GM10248 (cell line): ENCODE measurements around the gene STAU1.
"Not testable (repeated sequence)": the region's sequence is repeated elsewhere in the genome, so short reads cannot be mapped to it uniquely, and the experiment has no call there.

ENCODE experiments used
- CTCF ChIA-PET: fragments of 300-600 bp; sonication (Branson Sonifier 250); formaldehyde crosslinking; extraction: SDS; loops from one replicate; lab custom pipeline; 2021; ENCODE audit warnings: antibody characterized with exemption; lab: Yijun Ruan, JAX
- POLR2A ChIA-PET: fragments of 350-650 bp; sonication (Branson Sonifier 250); formaldehyde crosslinking; extraction: SDS; loops from one replicate; lab custom pipeline; 2020; ENCODE audit warnings: antibody characterized with exemption; lab: Yijun Ruan, JAX
- DNase-seq: peaks from one replicate; pipeline ENCODE4 v3.0.0; 2012; ENCODE audit errors: extremely low spot score
- TF ChIP-seq, protein P1 (sequence below): IDR thresholded peaks from 2 replicates; pipeline ENCODE4 v1.5.1; 2012; ENCODE audit warnings: mild to moderate bottlenecking, low read depth; ENCODE audit errors: extremely low read depth, missing control alignments, control extremely low read depth

STAU1 gene

DNA sequence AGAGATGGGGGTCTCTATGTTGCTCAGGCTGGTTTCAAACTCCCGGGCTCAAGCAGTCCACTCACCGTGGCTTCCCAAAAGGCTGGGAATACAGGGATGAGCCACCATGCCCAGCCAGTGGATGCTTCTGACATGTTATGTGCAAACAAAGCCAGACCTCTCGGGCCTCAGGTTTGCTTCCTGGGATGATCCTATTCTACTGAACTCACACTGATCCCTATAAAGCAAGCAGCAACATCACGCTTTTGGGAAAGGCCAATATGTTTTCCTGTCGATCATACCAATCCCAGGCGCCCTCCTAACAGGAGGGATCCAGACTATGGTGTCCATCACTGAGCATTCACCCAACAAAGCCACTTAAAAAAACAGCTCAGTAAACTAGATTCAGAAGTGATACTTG is 81.8 kb downstream of the STAU1 start:
- ChIA-PET CTCF (interaction anchor here (0.9 to 1.5 kb wide), 4 partner anchors 17 to 26 kb away, joined by 3 read pairs; no protein-coding TSS in a partner anchor), POLR2A (interaction anchor here (0.5 kb wide), 1 partner anchor 110 kb away, joined by 4 read pairs; no protein-coding TSS in a partner anchor)
- TF ChIP-seq, protein P1, sequence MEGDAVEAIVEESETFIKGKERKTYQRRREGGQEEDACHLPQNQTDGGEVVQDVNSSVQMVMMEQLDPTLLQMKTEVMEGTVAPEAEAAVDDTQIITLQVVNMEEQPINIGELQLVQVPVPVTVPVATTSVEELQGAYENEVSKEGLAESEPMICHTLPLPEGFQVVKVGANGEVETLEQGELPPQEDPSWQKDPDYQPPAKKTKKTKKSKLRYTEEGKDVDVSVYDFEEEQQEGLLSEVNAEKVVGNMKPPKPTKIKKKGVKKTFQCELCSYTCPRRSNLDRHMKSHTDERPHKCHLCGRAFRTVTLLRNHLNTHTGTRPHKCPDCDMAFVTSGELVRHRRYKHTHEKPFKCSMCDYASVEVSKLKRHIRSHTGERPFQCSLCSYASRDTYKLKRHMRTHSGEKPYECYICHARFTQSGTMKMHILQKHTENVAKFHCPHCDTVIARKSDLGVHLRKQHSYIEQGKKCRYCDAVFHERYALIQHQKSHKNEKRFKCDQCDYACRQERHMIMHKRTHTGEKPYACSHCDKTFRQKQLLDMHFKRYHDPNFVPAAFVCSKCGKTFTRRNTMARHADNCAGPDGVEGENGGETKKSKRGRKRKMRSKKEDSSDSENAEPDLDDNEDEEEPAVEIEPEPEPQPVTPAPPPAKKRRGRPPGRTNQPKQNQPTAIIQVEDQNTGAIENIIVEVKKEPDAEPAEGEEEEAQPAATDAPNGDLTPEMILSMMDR, result no peak
- DNase-seq, result no peak

DNA sequence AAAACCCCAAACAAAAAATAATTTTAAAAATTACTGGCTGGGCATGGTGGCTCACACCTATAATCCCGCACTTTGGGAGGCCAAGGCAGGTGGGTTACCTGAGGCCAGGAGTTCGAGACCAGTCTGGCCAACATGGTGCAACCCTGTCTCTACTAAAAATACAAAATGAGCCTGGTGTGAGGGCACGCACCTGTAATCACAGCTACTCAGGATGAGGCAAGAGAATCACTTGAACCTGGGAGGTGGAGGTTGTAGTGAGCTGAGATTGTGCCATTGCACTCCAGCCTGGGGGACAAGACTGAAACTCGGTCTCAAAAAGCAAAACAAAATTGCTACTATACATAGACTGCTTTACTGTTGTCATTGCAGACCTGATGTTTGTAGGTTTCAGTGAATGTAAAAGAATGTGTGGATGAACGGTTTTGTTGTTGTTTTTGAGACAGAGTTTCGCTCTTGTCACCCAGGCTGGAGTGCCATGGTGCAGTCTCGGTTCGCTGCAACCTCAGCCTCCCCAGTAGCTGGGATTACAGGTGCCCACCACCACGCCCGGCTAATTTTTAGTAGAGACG is 83.1 kb downstream of the STAU1 start:
- CTCF ChIA-PET, result interaction anchor here (1.0 to 1.5 kb wide), 5 partner anchors 14 to 113 kb away, joined by 3 to 4 read pairs (median 3); no protein-coding TSS in a partner anchor
- DNase-seq, result not testable (repeated sequence)
- POLR2A ChIA-PET, result interaction anchor here (0.6 kb wide), 1 partner anchor 136 kb away, joined by 4 read pairs; no protein-coding TSS in a partner anchor

DNA sequence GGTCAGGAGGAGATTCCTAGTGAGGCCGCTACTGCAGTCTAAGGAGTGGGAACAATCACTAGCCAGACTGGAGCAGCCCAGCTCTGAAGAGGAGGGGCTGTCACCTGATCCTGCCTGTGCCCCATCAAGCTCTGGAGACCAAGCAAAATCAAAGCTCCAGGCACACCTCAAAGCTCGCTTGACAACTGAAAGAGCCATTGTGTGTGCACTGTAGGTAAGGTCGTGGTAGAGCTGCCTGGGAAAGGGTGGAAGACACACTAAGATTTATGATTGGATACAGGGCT is 83.8 kb downstream of the STAU1 start:
- no peak for DNase-seq
- ChIA-PET POLR2A (interaction anchor here (0.5 kb wide), 1 partner anchor 21 kb away, joined by 5 read pairs; no protein-coding TSS in a partner anchor), CTCF (interaction anchor here (0.9 to 1.3 kb wide), 5 partner anchors 13 to 113 kb away, joined by 3 to 4 read pairs (median 3); no protein-coding TSS in a partner anchor)
- TF ChIP-seq, protein P1, result no peak

DNA sequence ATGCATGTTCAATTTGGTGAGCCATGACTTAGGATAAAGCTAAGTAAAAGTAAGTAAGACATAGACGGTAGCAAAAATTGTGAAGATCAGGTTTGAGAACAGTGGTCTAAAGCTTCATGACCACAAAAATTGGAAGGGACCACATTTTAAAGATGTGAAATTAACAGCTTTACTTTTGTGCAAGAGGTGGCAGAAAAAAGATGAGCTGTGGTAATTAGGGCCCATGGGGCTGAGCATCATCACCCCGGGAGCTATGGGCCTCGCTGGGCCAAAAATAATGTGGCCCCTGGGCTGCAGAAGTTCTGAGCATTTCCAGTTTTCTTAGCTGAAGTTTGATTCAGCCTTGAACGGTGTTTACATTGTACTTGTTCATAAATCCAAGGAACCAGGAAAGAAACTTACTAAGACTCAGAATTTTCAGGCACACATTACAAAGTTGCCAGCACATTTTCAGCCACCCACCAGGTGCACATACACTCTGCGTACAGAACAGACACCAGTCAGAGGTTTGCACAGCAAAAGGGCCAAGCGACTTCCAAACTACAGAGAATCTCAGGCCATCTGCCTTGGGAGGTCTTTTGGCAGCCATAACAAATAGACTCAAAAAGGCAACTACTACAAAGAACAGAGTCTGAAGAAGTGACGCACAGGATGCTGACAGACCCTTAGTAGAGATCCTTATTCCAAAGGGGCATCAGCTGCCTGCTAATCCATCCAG is 84.3 kb downstream of the STAU1 start:
- TF ChIP-seq, protein P1, result no peak
- ChIA-PET POLR2A (no interaction called here), CTCF (interaction anchor here (0.9 to 1.3 kb wide), 5 partner anchors 18 to 143 kb away, joined by 3 to 4 read pairs (median 3); no protein-coding TSS in a partner anchor)
- DNase-seq, result no peak

DNA sequence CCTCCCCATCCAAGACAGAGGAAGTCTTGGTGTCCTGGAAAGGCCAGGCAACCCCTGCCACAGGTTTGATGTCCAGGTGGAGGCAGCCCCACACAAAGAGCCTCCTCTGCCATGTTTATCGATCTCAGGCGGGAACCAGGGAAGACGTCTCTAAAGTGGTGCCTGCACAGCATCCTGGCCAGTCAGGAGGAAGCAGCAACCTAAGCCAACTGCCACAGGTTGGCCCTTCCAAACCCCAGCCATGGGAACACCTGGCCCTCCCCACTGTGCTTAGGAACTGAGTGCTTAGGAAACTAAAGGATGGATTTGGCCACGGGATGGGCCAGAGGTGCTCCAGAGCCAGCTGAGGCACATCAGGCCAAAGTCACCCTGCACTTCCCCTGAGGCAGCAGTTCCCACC is 85.1 kb downstream of the STAU1 start:
- POLR2A ChIA-PET, result no interaction called here
- no peak for DNase-seq
- TF ChIP-seq, protein P1, result no peak
- CTCF ChIA-PET, result interaction anchor here (0.9 to 1.2 kb wide), 3 partner anchors 37 to 144 kb away, joined by 3 read pairs; no protein-coding TSS in a partner anchor

DNA sequence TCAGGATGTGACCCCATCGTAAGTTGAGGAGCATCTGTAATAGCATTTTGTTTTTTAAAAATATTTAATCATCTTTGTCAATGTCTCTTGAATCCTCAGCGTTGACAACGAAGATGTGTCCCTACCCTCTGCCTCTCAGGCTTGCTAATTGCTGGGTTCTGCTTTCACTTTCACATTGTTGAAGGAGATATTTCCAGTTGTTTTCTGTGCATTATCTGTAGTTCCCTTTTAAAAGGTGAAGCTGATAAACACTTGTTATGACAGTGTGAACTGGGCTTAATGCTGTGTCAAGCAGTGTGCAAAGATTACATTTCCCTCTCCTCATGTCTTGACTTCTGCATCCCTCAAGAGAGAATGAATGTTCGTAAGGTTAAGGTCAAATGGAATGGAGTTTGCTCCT is 87.2 kb downstream of the STAU1 start:
- DNase-seq, result no peak
- ChIA-PET CTCF (interaction anchor here (0.9 to 1.6 kb wide), 5 partner anchors 21 to 443 kb away, joined by 3 to 4 read pairs (median 3); no protein-coding TSS in a partner anchor), POLR2A (no interaction called here)
- TF ChIP-seq, protein P1, result no peak

DNA sequence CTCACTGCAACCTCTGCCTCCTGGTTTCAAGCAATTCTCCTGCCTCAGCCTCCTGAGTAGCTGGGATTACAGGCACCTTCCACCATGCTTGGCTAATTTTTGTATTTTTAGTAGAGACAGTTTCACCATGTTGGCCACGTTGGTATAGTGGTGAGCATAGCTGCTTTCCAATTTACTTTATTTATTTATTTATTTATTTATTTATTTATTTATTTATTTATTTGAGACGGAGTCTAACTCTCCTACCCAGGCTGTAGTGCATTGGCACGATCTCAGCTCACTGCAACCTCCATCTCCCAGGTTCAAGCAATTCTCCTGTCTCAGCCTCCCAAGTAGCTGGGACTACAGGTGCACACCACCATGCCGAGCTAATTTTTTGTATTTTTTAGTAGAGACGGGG is 87.8 kb downstream of the STAU1 start:
- POLR2A ChIA-PET, DNase-seq: not testable (repeated sequence)
- CTCF ChIA-PET, result interaction anchor here (0.7 to 2.1 kb wide), 7 partner anchors 12 to 443 kb away, joined by 3 to 4 read pairs (median 3); no protein-coding TSS in a partner anchor
